ENCODE results near the gene CCM2.
A peak's percentile ranks its signal among the peaks of the same experiment; 100 is the strongest.
"Not testable (repeated sequence)": the region's sequence is repeated elsewhere in the genome, so short reads cannot be mapped to it uniquely, and the experiment has no call there.

CCM2 gene

GRCh38 chr7:45105588-45106188, 105.7 kb downstream of the CCM2 start:
- no peak for DNase-seq

GRCh38 chr7:45106820-45107219, 106.8 kb downstream of the CCM2 start:
- DNase-seq, result no peak

- no peak for DNase-seq
These were observed 107.4 kb downstream of the CCM2 start for GRCh38 chr7:45107356-45107755.

GRCh38 chr7:45108863-45109262, 108.9 kb downstream of the CCM2 start:
- DNase-seq, result no peak

GRCh38 chr7:45111298-45112223, 111.6 kb downstream of the CCM2 start, which contains the start of gene TBRG4:
TBRG4 (minus strand) TSS chr7:45111697; CDS start chr7:45109237, 2,460 bp downstream.
- DNase-seq, result peak; percentile 83 to 89

- no peak for DNase-seq
These were observed 112.6 kb downstream of the CCM2 start for GRCh38 chr7:45112648-45113047.

- DNase-seq, result not testable (repeated sequence)
These were observed 114.3 kb downstream of the CCM2 start for GRCh38 chr7:45114257-45114656.

GRCh38 chr7:45114926-45115325, 114.9 kb downstream of the CCM2 start:
- no peak for DNase-seq

- DNase-seq, result no peak
These were observed 116.0 kb downstream of the CCM2 start for GRCh38 chr7:45116048-45116447.

- DNase-seq, result no peak
These were observed 117.6 kb downstream of the CCM2 start for GRCh38 chr7:45117582-45117981.

GRCh38 chr7:45118292-45118691, 118.3 kb downstream of the CCM2 start:
- no peak for DNase-seq

GRCh38 chr7:45118889-45119331, 118.9 kb downstream of the CCM2 start:
- no peak for DNase-seq

GRCh38 chr7:45119550-45119949, 119.5 kb downstream of the CCM2 start:
- DNase-seq, result no peak

- no peak for DNase-seq
These were observed 123.2 kb downstream of the CCM2 start for GRCh38 chr7:45122975-45123860.

- no peak for DNase-seq
These were observed 124.1 kb downstream of the CCM2 start for GRCh38 chr7:45123913-45124710.

- no peak for DNase-seq
These were observed 125.3 kb downstream of the CCM2 start for GRCh38 chr7:45125193-45125904.

Data from NCI-H187 (cell line).